Glomerular visceral epithelial cell (primary cell): ENCODE data around the gene PPP3CA.
"Not testable (repeated sequence)": the region's sequence is repeated elsewhere in the genome, so short reads cannot be mapped to it uniquely, and the experiment has no call there.

Experiments
- DNase-seq: peaks from one replicate; pipeline ENCODE4 v3.0.0-alpha.2; 2016; ENCODE audit errors: extremely low spot score

The PPP3CA gene

DNA sequence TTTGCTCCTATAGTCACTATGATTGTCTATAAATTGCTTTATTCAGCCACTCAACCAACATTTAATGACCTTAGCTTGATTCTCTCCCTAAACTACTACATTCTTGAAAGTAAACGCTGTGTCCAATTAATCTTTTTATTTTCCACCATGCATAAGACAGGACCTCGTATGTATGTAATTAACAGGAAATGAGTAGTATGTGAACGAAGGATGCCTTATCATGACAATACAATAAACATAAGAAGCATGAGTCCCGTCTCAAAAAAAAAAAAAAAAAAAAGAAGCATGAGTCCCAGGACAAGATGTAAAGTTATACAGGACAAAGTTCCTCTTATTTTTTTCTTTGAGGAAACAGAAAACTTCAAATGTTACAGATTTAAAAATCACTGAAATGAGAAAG is 92.5 kb downstream of the PPP3CA start:
- DNase-seq = no peak

DNA sequence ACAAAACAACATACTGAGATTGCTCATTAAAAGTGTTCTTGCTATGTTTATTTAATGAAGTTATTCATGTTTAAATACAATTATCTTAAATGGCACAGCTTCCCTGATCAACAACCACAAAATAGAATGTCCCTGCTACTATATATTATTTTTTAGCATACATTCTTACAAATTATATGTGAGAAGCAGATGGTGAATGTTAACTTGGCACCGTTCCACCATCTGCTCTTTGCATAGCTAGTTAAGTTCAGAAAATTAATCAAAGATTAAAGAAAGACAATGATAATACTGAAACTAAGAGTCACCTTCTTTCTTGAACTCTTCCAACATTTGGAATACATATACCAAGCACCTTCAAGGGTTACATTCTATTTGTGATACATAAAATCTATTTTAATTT is 94.2 kb downstream of the PPP3CA start:
- no peak for DNase-seq

DNA sequence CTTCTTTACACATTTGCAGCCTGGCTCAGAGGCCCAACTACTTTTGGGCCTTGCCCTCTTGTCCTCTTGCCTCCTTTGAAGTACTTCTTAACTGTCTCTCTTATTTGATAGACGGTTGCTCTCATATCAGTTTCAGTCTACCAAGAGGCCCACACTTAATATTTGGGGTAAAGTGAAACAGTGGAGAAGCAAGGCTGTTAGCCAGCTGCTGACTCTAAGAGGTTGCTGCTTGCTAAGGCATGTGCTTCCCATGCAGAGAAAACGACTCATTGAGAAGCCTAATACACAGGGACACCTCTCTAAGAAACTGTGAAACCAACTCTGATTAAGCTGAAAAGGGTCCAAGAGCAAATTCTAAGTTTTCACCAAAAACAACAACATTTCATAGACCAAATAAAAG is 94.6 kb downstream of the PPP3CA start:
- DNase-seq = no peak

DNA sequence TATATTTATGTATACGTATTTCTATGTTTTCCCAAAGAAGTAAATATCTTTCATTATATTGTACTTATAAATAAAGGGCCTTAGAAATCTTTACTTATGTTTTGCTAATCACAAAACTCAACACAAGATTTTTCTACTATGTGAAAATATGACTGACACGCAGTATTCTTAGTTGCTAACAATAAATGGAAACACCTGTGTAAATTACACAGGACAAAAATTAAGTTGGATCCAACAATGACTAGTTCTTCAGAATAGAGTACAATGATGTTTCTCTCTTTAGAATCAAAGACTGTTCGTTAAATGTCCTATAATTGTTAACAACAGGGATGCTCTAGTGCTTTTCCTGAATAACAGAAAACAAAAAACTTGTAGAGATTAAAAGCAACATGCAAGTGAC is 96.1 kb downstream of the PPP3CA start:
- no peak for DNase-seq

DNA sequence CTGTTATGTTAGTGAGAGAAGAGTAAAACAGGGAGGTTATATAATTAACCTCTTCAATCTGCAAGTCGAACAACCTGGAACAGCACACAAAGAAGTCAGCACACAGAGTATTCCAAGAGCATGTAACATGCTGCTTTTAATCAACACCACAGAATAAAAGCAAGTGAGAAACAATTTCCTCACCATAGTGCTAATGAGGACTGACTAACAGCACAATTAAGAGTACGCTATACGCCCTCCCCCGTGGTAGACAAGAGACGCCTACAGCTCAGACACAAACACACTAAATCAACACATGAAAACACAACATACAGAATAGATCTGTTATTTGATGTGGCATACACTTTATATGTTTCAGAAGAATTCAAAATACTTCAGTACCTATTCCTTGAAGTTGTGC is 103.0 kb downstream of the PPP3CA start:
- DNase-seq = no peak

DNA sequence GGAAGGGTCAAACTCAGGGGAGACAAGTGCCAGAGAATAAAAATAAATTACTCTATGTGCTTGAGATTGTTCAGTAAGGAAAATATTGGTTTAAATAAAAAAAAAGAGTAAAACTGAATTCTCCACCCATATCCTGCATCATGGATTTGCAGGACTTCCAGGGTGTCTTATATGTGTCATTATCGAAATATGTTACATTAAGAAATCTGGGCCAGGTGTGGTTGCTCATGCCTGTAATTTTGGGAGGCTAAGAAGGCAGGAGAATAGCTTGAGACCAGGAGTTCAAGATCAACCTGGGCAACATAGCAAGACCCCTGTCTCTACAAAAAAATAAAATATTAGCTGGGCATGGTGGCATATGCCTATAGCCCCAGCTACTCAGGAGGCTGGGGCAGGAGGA is 104.9 kb downstream of the PPP3CA start:
- no peak for DNase-seq

DNA sequence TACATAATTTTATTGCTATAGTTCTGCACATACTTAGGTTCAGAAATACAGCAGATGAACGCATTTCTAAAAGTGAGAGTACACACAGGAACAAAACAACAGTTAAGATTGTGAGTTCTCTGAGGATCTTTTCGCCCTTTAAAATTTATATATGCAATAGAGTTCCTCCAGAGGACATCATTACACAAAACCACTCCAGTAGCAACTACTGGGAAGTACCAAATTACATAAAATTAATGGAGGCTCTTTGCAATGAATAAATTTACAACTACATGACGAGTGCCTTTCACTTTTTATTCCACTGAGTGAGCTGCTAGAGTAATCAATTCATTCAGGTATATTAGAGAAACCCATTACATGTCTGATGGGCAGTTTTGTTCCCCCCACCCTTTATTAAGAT is 107.2 kb downstream of the PPP3CA start:
- DNase-seq = no peak

DNA sequence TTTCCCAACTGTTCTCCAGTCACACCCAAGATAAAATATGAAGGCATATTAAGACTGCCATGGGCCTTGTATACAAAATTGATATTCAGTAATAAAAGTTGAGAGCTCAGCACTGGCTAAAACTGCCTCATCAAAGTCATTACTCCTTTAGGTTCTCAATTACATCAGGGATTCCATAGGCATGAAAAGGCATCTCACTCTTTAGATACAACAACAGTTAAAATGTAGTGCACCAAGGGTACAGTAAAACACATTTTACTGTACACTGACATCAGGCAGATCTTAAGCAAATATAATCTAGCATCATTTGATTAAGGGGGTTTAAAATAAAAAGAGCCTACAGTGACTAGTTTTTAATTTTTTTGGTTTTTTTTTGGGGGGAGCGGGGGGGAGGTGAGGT is 107.7 kb downstream of the PPP3CA start:
- DNase-seq = no peak

DNA sequence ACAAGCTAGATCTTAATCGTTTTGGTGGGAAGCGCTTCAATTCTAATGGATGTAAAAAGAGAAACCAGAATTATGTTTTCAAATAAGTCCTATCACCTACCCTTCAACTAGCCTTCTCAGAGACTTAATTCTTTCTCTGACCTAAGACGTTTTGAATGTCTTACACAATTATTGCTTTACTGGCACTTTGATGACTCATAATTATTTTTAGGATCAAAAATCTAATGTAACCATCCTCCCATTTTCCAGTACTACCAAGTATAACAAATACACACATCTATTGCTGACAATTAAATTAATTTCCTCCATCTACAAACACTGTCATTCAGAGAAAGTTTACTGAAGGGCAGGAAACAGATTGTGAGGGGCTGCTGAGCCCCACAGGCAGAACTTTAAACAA is 108.6 kb downstream of the PPP3CA start:
- DNase-seq = peak; percentile 10

DNA sequence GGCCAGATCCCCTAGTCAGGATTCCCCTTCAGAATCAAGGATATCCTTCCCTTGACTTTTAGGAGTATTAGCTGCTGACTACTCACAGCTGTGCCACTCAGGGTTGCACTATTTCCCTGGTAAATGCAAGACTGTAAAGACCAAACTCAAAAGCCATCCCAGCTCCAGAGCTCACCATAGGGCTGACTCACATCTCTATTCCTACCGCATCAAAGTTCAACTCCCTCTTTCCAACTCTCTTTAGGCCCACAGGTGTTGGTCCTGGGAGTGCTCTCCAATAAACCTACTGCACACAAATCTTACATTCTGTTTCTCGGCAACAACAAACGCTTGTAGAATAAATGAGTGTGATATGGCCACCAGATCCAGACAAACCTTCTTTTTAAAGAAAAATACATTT is 109.6 kb downstream of the PPP3CA start:
- DNase-seq = no peak

DNA sequence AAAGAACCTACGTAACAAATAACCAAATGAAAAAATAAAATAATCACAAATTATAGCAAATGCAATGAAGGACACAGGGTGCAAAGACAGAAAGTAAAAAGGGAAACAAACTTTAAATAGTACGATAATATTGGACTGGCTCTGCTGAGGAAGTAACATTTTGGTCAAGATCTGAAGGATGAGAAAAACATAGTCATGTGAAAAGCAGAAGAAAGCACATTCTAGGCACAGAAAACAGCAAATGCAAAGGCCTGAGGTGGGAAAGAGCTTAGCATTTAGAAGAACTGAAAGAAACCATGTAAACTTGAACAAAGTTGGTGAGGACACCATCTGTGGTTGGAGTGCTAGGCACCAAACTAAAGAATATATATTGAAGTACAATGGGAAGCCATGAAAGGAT is 111.2 kb downstream of the PPP3CA start:
- DNase-seq = no peak

DNA sequence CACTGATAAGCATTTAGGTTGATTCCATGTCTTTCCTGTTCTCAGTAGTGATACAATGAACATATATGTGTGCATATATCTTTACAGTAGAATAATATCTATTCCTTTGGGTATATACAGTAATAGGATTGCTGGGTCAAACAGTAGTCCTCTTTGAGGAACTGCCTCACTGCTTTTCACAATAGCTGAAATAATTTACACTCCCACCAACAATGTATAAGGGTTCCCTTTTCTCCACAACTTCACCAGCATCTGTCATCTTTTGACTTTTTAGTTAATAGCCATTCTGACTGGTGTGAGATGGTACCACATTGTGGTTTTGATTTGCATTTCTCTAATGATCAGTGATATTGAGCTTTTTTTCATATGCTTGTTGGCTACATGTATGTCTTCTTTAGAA is 113.2 kb downstream of the PPP3CA start:
- DNase-seq = not testable (repeated sequence)

DNA sequence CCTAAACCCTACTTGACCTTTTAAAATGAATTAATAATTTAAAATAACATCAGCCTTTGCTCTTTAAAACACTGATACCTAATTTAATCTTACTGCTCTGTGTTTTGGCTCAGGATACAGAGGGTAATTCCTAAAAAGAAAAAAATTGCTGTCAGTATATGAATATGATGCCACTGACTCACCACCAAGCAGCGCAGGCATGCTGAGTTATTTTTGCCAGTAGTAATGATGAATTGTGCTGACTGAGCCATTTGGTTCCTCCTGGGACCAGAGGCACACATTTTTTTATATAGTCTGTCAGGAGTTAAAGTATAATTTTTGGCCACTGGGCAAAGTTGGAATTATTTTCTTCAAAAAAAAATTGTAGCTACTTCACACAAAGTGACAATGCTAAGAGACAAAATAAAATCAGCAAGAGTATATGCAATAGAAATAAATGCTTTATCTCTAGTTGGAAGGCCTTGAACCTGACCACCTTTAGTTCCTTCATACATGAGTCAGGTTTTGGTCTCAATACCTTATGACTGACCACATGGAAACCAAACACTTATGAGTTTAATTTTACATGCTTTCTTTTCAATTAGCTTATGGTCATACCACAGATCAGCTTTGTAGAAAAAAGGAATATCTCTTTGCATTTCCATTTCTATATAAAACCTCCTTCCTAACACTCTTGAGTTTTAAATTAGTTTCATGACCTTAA is 115.1 kb downstream of the PPP3CA start:
- peak; percentile 72 for DNase-seq

DNA sequence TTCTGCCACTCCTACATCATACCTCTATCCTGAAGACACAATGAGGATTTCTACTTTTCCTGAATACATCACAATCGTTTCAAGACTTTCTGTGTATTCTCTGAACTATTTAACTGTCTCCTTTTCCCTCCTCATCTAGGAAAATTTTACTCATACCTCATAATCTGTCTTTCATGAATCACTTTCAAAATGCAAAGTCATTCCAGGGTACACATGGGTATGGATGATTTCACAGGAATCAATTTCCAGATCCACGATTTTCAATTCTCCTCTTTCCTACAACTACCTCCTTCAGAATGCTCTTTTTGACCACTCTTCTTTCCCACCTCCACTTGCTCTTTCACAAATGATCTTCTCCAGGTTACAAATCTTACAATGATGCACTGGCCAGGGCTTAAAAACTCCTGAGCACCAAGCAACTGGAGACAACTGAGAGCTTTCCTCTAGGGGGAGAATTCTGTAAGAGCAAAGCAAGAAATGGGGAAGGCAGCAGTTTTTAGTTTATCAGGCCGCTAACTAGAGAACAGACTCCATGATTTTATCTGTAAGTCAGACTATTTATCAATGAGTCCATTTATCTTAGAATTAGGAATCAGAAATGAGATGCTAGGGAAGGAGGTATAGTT is 116.4 kb downstream of the PPP3CA start:
- DNase-seq = no peak

DNA sequence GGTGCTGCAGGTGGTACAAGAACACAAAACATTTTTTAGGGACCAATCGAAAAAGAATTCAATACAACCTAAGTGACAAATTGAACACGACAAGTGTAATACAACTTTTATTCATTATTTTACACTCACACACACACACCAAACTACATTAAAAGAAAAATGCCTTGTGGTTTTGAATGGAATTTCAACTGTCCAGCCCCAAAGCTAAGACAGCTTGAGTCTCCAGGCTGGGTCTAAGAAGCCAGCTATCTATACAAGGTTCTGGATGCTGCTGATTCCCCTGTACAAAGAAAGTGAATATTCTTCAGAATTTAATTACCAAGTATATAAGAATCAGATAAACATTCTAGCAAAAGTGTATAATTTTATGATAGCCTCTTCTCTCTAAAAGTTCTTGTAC is 118.2 kb downstream of the PPP3CA start:
- peak; percentile 48 for DNase-seq

DNA sequence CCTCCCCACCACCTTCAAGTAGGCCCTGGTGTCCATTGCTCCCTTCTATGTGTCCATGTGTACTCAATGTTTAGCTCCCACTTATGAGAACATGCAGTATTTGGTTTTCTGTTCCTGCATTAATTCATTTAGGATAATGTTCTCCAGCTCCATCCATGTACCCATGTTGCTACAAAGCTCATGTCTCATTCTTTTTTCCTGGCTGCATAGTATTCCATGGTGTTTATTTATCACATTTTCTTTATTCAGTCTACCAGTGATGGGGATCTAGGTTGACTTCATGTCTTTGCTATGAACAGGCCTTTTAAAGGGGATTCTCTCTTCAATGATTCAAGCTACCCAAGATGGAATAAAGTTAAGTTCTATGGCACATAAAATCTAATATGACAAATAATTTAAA is 119.6 kb downstream of the PPP3CA start:
- no peak for DNase-seq

DNA sequence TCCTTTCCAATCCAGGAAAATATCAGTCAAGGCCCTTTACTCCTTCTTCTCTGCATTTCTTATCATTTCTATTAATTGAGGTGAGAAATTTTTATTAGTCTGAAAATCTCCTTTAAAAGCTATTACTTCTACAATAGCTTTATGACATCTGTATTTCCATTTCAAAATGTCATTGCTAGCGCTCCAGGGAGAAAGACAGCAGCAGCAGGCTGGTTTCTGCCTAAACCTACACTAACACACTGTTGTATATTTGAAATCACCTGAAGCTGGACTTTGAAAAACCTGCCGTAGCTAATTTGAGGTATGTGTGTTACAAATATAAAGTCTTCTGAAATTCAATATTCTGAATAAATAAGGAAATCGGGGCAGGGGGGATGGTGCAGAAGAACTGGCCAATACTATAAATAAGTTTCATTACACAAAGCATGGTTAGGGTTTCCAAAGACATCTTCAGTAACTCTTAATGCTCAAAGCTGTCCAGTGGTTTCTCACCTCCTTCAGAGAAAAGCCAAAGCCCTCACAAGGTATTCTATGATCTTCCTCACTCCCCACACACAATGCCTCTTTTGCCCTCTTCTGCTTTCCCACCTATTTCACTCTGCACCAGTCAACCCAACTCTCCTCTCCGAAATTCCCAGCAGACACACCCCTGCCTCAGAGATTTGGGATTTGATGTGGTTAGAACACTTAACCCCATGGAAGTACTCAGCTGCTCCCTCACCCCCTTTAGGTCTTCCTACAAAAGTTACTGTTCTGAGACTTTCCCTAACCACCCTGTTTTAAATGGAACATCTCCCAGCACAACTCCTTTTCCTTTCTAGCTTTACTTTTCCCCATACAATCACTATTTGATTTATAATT is 122.7 kb downstream of the PPP3CA start:
- DNase-seq = no peak

DNA sequence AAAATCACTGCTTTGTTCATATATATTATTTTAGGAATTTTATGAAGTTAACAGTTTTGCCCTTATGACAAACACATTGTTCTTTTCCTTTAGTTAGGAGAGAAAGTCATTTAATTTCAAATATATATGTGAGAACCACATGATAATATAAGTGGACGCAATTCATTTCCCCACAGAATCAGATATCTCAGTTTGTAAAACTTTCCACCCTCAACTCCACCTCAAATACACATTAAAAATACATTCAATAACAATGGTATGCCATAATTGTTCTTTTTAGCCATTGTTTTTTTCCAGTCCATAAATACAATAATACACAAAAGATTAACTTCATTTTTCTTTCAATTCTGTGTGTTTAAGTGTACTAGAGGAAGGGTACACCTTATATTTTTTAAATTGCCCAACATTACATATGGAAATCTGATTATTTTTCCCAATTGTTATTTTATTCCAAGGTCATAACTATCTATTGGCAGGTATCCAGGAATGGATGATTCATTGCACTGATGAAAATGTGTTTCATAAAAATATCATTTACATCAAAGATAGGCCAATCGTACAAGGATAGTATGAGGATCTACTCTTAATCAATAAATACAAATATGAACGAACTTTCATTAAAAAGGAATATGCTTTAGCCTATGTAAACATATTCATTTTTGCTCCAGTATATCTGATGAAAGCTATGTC is 125.0 kb downstream of the PPP3CA start:
- DNase-seq = no peak

DNA sequence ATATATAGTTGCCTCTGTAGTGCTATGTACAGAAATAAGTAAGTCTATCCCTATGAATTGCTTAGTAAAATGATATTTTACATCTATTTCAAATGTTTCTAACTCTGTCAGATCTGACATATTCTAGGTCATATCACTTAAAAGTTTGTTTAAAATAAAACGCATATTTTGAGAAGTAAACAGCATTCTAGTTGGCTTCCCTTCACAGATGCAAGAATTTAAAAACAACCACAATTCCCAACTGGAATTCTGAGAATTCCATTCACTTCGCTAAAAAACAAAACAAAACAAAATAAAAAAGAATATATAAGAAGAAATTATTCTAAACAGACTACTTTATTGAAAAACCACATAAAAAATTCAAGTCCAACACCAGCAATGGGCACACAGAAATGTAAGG is 126.0 kb downstream of the PPP3CA start:
- DNase-seq = no peak

DNA sequence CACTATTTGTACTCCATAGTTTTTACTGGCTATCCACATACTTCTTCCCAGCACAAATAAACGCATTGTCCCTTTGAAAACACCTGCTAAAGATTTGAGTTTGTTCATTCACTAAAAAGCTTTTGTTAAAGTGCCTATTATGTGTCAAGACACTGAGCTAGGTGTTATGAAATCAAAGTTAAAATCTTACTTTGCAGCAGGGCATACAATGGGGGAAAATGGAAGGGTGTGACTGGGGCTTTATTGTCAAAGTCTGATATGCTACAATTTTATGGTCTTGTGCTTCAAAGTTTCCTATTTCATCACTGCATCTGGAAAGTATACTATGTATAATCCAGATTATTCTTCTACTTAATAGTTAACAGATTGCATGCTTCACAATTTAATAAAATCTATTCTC is 128.4 kb downstream of the PPP3CA start:
- no peak for DNase-seq

DNA sequence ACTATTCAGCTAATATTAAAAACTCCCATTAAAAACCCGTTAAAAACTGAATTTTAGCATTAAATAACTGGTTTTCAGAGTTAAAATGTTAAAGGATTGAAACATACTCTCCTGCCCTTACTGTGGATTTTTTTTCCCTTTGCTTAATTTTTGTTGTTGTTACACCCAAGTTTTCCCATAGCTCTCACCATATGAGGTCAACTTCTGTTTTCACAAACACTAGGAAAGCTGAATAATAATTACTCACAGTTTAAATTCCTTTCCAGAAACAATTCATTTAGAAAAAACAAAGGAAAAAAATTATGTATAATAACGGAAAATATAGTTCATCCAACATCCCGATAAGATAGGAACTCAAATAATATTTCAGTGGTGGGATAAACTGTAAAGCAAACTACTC is 129.0 kb downstream of the PPP3CA start:
- no peak for DNase-seq

DNA sequence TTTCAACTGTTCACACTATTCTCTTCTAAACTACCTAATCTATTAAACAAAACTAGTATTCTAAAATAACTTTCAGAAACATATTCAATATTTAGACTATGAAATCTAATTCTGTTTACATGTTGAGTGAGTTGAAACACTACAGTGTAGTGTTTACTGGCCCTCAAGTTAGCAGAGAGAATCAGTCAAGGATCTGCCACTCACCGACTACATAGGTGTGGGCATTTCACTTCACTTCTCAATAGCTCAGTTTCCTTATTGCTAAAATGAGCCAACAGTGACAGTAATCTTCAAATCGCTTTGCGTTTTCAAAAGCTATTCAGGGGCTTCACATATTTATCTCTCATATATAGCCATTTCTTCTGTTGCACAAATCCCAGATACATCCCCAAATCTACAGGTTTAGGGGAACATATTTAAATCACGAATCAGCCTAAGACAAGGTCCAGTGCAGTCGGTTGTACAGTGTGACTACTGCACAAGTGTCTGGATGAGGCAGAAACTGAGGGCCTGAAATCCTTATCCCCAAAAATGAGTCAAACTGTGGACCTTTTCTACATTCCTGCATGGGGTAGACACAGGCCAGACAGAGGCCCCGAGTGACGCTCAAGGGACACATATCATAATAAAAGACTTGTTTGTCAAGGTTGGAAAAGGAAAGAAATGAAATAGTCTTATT is 129.8 kb downstream of the PPP3CA start:
- no peak for DNase-seq
